Neural progenitor cell (in vitro differentiated cells): ENCODE data around the gene REEP3. TPM values are rescaled to one million over a fixed set of nuclear protein-coding genes. Genes with fewer than 3 reads are reported as not detected.

ENCODE experiments used
- DNase-seq: peaks from one replicate; pipeline ENCODE4 v3.0.0-alpha.2; 2016; ENCODE audit warnings: low spot score
- H2AFZ ChIP-seq: fragments of 200-600 bp; sonication (generic); replicated peaks from 2 replicates; pipeline ENCODE4 v1.6.1; 2016; ENCODE audit warnings: antibody characterized with exemption
- H3F3A ChIP-seq: fragments of 200-600 bp; sonication (generic); 2 replicates; pipeline ENCODE4 v1.6.1; 2016; ENCODE audit warnings: antibody characterized with exemption, low read depth
- H3K27ac ChIP-seq: fragments of 200-600 bp; sonication (generic); 2 replicates; pipeline ENCODE4 v1.5.1; 2016; ENCODE audit warnings: mild to moderate bottlenecking
- H3K27me3 ChIP-seq: fragments of 200-600 bp; sonication (generic); 2 replicates; pipeline ENCODE4 v1.6.1; 2016; ENCODE audit warnings: mild to moderate bottlenecking, moderate library complexity
- H3K36me3 ChIP-seq: fragments of 200-600 bp; sonication (generic); 2 replicates; pipeline ENCODE4 v1.5.1; 2016
- H3K4me1 ChIP-seq: fragments of 200-600 bp; sonication (generic); 2 replicates; pipeline ENCODE4 v1.6.1; 2016; ENCODE audit warnings: mixed run types
- H3K4me2 ChIP-seq: fragments of 200-600 bp; sonication (generic); 2 replicates; pipeline ENCODE4 v1.6.1; 2016
- H3K4me3 ChIP-seq: fragments of 200-600 bp; sonication (generic); 2 replicates; pipeline ENCODE4 v1.5.1; 2016
- H3K79me2 ChIP-seq: fragments of 200-600 bp; sonication (generic); 2 replicates; pipeline ENCODE4 v1.6.1; 2016; ENCODE audit warnings: low read depth
- H3K9ac ChIP-seq: fragments of 200-600 bp; sonication (generic); 2 replicates; pipeline ENCODE4 v1.6.1; 2016
- H3K9me3 ChIP-seq: fragments of 200-600 bp; sonication (generic); 2 replicates; pipeline ENCODE4 v1.5.1; 2016; ENCODE audit warnings: low read depth
- H4K20me1 ChIP-seq: fragments of 200-600 bp; sonication (generic); 2 replicates; pipeline ENCODE4 v1.6.1; 2016; ENCODE audit warnings: low read depth
- H3K27ac Mint-ChIP-seq: 3 replicates; pipeline ENCODE4 v1.8.0; 2021; ENCODE audit warnings: mixed read lengths
- H3K27me3 Mint-ChIP-seq: 2 replicates; pipeline ENCODE4 v1.8.0; 2022; ENCODE audit warnings: low read depth, mild to moderate bottlenecking, inconsistent platforms, moderate library complexity, mixed read lengths; ENCODE audit not compliant: insufficient read depth
- H3K36me3 Mint-ChIP-seq: 3 replicates; pipeline ENCODE4 v1.8.0; 2021; ENCODE audit warnings: mixed read lengths
- H3K4me1 Mint-ChIP-seq: 3 replicates; pipeline ENCODE4 v1.8.0; 2021; ENCODE audit warnings: mixed read lengths
- H3K4me3 Mint-ChIP-seq: 3 replicates; pipeline ENCODE4 v1.8.0; 2021; ENCODE audit warnings: mild to moderate bottlenecking, moderate library complexity, mixed read lengths
- H3K9me3 Mint-ChIP-seq: 3 replicates; pipeline ENCODE4 v1.8.0; 2020; ENCODE audit warnings: mixed read lengths
- EZH2 ChIP-seq: fragments of 200-600 bp; sonication (generic); IDR thresholded peaks from 2 replicates; pipeline ENCODE4 v1.6.1; 2017; ENCODE audit warnings: antibody characterized with exemption, mild to moderate bottlenecking, moderate library complexity
- EZH2phosphoT487 ChIP-seq: fragments of 200-600 bp; sonication (generic); IDR thresholded peaks from 2 replicates; pipeline ENCODE4 v1.6.1; 2017; ENCODE audit warnings: antibody characterized with exemption
- total RNA-seq: library from RNA; depleted of rRNA; stranded (reverse); fragments of >200 nt; gene quantifications from 2 replicates; pipeline ENCODE4 v1.2.3, GENCODE V29; 2015; ENCODE audit warnings: low replicate concordance
- TF ChIP-seq, protein P1 (sequence below): fragments of 200-600 bp; sonication (generic); IDR thresholded peaks from 2 replicates; pipeline ENCODE4 v1.5.1; 2017; ENCODE audit warnings: antibody characterized with exemption, mild to moderate bottlenecking

REEP3 gene
- total RNA-seq, 1 donor from 2014 or later: 42.0 TPM

DNA sequence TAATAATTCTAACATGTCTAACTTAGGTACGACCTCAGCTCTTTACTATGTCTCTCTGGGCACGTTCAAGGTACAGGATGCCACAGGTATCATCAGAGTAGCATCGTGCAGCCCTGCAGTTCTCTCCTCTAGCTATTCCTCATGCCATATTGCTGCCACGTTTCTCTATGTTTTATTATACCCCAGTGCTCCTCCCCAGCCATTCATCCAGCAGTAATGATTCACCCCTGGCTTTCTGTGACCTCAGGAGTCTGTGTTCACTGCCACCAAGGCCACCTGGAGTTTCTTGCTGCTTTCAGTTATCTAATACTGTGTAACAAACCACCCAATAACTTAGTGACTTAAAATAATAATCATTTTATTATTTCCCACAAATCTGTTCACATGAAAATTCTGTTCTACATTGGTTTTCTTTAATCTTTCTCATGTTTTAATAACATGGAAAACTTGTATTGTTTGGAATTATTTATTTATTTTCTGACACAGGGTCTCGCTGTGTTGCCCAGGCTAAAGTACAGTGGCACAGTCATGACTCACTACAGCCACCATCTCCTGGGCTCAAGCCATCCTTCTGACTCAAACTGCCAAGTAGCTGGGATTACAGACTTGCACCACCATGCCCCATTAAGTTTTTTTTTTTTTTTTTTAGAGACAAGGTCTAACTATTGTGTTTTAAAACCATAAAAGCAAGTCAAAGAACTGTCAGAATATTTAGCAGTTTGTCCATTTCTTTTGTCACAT is 21.8 kb downstream of the REEP3 start:
- Histone ChIP-seq H3K27me3 (no peaks in the 10 kb centered on the region), H3K79me2 (peaks cover 68% of the 10 kb centered on the region), H3K4me3 (no peak overlapping the region), H2AFZ (no peak overlapping the region), H3K4me2 (no peak overlapping the region), H3F3A (no peaks in the 10 kb centered on the region), H3K9me3 (no peaks in the 10 kb centered on the region), H4K20me1 (peaks cover 25% of the 10 kb centered on the region), H3K27ac (no peak overlapping the region), H3K9ac (no peak overlapping the region), H3K36me3 (no peaks in the 10 kb centered on the region), H3K4me1 (no peaks in the 10 kb centered on the region)
- Mint-ChIP-seq H3K4me3 (no peak overlapping the region), H3K36me3 (peaks cover 14% of the 10 kb centered on the region), H3K9me3 (no peaks in the 10 kb centered on the region), H3K27ac (no peak overlapping the region), H3K27me3 (no peaks in the 10 kb centered on the region), H3K4me1 (peaks cover 4% of the 10 kb centered on the region)
- TF ChIP-seq EZH2phosphoT487: no peak
- no peak for TF ChIP-seq EZH2
- TF ChIP-seq, protein P1, sequence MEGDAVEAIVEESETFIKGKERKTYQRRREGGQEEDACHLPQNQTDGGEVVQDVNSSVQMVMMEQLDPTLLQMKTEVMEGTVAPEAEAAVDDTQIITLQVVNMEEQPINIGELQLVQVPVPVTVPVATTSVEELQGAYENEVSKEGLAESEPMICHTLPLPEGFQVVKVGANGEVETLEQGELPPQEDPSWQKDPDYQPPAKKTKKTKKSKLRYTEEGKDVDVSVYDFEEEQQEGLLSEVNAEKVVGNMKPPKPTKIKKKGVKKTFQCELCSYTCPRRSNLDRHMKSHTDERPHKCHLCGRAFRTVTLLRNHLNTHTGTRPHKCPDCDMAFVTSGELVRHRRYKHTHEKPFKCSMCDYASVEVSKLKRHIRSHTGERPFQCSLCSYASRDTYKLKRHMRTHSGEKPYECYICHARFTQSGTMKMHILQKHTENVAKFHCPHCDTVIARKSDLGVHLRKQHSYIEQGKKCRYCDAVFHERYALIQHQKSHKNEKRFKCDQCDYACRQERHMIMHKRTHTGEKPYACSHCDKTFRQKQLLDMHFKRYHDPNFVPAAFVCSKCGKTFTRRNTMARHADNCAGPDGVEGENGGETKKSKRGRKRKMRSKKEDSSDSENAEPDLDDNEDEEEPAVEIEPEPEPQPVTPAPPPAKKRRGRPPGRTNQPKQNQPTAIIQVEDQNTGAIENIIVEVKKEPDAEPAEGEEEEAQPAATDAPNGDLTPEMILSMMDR: no peak
- no peak for DNase-seq

DNA sequence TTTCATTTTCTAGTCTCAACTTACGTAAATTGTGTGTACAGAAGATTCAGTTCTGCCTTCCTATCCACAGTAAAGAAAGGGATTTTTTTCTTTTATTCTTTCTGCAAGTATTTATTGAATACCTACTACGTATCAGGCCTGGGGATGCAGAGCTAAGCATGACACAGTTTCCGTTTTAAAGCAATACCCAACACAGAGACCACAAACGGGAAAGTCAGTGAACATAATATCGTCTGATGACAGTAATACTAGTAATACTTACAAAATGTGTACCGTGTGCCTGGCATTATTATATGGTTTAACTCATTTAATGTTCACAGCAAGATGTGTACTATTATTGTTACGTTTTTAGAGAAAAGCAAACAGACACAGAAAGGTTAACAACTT is 22.4 kb downstream of the REEP3 start:
- H3K4me1 Mint-ChIP-seq: peaks cover 5% of the 10 kb centered on the region
- no peaks in the 10 kb centered on the region for H3K9me3 Mint-ChIP-seq
- no peak overlapping the region for H3K4me3 ChIP-seq
- no peak overlapping the region for H3K27ac ChIP-seq
- peaks cover 68% of the 10 kb centered on the region for H3K79me2 ChIP-seq
- H3K27me3 Mint-ChIP-seq: no peaks in the 10 kb centered on the region
- no peak overlapping the region for H3K4me3 Mint-ChIP-seq
- no peaks in the 10 kb centered on the region for H3K27me3 ChIP-seq
- H2AFZ ChIP-seq: no peak overlapping the region
- H3K9ac ChIP-seq: no peak overlapping the region
- no peaks in the 10 kb centered on the region for H3F3A ChIP-seq
- H4K20me1 ChIP-seq: peaks cover 25% of the 10 kb centered on the region
- no peaks in the 10 kb centered on the region for H3K36me3 ChIP-seq
- no peak overlapping the region for H3K4me2 ChIP-seq
- peaks cover 14% of the 10 kb centered on the region for H3K36me3 Mint-ChIP-seq
- H3K9me3 ChIP-seq: no peaks in the 10 kb centered on the region
- no peaks in the 10 kb centered on the region for H3K4me1 ChIP-seq
- TF ChIP-seq, protein P1: no peak
- TF ChIP-seq EZH2 (no peak), EZH2phosphoT487 (no peak)
- H3K27ac Mint-ChIP-seq: no peak overlapping the region
- no peak for DNase-seq

DNA sequence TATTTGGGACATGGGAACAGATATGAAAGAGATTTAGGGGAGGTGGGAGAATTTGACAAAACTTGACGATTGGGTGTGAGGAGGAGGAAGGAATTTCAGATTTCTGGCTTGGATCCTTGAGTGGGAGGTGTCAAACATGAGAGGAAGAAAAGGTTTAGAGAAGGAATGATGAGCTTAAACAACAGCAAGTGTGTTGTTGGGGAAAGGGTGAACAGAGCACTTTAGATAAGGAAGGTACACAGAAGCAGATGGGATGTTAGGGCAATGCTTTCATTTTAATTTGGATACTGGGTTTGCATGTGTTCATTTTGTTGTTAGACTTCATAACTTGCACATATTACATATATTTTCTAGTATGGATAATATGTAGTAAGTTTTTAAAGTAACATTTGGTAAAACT is 23.2 kb downstream of the REEP3 start:
- Histone ChIP-seq H3K27ac (no peak overlapping the region), H3K79me2 (peaks cover 67% of the 10 kb centered on the region)
- no peak for TF ChIP-seq EZH2phosphoT487
- TF ChIP-seq, protein P1: no peak
- TF ChIP-seq EZH2: no peak

More for the DNA sequence above, 23.2 kb downstream of the REEP3 start:
- Mint-ChIP-seq H3K36me3 (peaks cover 14% of the 10 kb centered on the region), H3K27me3 (no peaks in the 10 kb centered on the region), H3K4me1 (peaks cover 5% of the 10 kb centered on the region), H3K9me3 (no peaks in the 10 kb centered on the region), H3K4me3 (no peak overlapping the region), H3K27ac (no peak overlapping the region)
- H3K9ac ChIP-seq: no peak overlapping the region
- H4K20me1 ChIP-seq: peaks cover 23% of the 10 kb centered on the region
- no peaks in the 10 kb centered on the region for H3K4me1 ChIP-seq
- H3F3A ChIP-seq: no peaks in the 10 kb centered on the region
- H3K9me3 ChIP-seq: no peaks in the 10 kb centered on the region
- no peaks in the 10 kb centered on the region for H3K36me3 ChIP-seq
- no peaks in the 10 kb centered on the region for H3K27me3 ChIP-seq
- DNase-seq: no peak
- no peak overlapping the region for H3K4me3 ChIP-seq
- no peak overlapping the region for H3K4me2 ChIP-seq
- H2AFZ ChIP-seq: no peak overlapping the region
